Measurements from ENCODE around the gene LEAP2.

DNA sequence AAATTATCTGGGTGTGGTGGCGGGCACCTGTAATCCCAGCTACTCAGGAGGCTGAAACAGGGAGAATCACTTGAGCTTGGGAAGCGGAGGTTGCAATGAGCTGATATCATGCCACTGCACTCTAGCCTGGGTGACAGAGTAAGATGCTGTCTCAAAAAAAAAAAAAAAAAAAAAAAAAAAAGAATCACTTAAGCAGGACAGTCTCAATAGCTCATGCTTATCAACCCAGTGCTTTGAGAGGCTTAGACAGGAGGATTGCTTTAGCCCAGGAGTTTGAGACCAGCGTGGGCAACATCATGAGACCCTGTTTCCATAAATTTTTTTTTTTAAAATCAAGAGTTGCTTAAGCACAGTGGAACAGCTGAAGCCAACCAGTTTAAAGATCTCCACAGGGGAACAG is 42.6 kb downstream of the LEAP2 start:
- TF ChIP-seq, protein P1, sequence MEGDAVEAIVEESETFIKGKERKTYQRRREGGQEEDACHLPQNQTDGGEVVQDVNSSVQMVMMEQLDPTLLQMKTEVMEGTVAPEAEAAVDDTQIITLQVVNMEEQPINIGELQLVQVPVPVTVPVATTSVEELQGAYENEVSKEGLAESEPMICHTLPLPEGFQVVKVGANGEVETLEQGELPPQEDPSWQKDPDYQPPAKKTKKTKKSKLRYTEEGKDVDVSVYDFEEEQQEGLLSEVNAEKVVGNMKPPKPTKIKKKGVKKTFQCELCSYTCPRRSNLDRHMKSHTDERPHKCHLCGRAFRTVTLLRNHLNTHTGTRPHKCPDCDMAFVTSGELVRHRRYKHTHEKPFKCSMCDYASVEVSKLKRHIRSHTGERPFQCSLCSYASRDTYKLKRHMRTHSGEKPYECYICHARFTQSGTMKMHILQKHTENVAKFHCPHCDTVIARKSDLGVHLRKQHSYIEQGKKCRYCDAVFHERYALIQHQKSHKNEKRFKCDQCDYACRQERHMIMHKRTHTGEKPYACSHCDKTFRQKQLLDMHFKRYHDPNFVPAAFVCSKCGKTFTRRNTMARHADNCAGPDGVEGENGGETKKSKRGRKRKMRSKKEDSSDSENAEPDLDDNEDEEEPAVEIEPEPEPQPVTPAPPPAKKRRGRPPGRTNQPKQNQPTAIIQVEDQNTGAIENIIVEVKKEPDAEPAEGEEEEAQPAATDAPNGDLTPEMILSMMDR (IDR thresholded peaks at IDR 0.05): no peak
- no peak for TF ChIP-seq MYC (IDR thresholded peaks at IDR 0.05; ENCODE audit: borderline replicate concordance, low read length)
- no peak for TF ChIP-seq JUN (IDR thresholded peaks at IDR 0.05)
- no peak for TF ChIP-seq RFX5 (IDR thresholded peaks at IDR 0.05)
- TF ChIP-seq POLR2A (IDR thresholded peaks at IDR 0.05; ENCODE audit: low read length): no peak
- TF ChIP-seq CHD2 (IDR thresholded peaks at IDR 0.05; ENCODE audit: low read length, partially characterized antibody): no peak
- TF ChIP-seq FOSL2 (IDR thresholded peaks at IDR 0.05): no peak
- no peak for TF ChIP-seq FOSL2 (CRISPR knock-in tag; IDR thresholded peaks at IDR 0.05)
- no peak for TF ChIP-seq PHF8 (IDR thresholded peaks at IDR 0.05; ENCODE audit: borderline replicate concordance, low read depth)
